ENCODE data around the gene NPAS3. TPM values are rescaled to one million over a fixed set of nuclear protein-coding genes. Genes with fewer than 3 reads are reported as not detected.

Gene NPAS3
- total RNA-seq, 4 donors from 2014 or later: 1.5 to 12.3 (median 3.4) TPM

DNA sequence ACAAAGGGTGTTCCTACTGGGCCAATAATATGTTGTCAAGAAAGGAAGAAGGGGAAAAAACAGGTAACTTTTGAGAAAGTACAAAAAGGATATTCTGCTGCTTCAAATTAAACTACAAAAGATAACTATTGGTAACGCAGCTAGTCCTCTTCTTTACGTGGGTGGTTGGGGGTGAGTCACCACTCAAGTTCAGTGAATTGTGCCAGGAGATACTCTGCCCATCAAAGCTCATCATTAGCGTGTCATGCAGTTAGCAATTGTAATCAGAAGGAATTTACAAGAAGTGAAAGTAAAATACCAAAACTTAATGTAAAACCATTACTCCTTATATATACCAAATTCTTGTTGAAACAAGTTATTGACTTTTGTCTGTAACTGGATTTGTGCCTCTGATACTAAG is 342.0 kb downstream of the NPAS3 start:
- Histone ChIP-seq H3K9me3 (no peaks in the 10 kb centered on the region), H3K27ac (no peak overlapping the region), H3K27me3 (no peaks in the 10 kb centered on the region), H3K4me1 (peaks cover 0 to 10% (median 0%) of the 10 kb centered on the region in 4 donors), H3K4me3 (no peak overlapping the region), H3K36me3 (no peaks in the 10 kb centered on the region)
- WGBS, 2 donors: 61 to 83% methylated on average over 3 of the region's 3 CpGs
- no peak for TF ChIP-seq EP300 (IDR thresholded peaks at IDR 0.05)
- TF ChIP-seq CTCF (IDR thresholded peaks at IDR 0.05): no peak
- TF ChIP-seq POLR2A (IDR thresholded peaks at IDR 0.05): no peak
- DNase-seq (ENCODE audit: low spot score in 2 of 2): no peak

DNA sequence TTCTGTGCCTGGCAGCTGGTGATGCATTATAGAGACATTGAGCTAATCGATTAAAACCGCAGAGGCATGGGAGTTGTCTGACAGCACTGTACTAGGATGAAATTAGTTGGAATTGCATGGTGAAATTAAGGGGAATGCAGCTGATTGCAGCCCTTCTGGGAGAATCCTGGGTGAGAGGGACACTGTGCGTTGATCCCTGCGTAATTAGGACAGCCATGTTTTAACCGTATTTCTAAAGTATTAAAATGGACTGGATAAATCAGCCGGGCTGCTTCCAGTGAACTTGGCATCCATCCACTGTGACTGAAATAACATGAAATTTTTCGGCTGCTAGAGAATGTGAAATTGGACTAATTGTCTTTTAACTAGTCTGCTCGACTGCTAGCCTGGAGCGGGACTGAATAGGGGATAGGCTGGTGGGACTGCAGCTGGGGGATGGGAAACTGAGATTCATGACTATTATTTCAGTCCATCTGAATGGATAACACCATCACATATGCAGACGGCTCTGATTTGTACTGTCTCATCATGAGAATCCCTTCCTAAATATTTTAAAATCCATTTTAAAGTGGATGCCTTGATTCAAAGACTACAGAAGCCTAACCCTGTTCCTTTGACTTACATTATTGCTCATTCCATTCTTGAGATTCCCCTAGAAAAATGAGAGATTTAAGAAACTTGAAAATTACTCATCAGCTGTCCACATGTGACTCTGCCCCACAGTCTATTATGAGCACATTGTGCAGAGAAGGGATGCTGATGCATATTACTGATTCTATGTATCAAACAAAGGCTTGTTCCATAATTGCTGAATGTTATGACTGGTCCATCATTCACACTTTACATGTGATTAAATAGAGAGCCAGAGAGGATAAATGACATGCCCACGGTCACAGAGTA is 343.9 kb downstream of the NPAS3 start:
- no peak overlapping the region for H3K4me3 ChIP-seq

GRCh38 chr14:33285902-33286700 is 347.4 kb downstream of the NPAS3 start:
- Histone ChIP-seq H3K4me1 (peaks cover 0 to 10% (median 0%) of the 10 kb centered on the region in 4 donors), H3K27ac (no peak overlapping the region), H3K4me3 (no peak overlapping the region), H3K36me3 (no peaks in the 10 kb centered on the region), H3K27me3 (no peaks in the 10 kb centered on the region), H3K9me3 (no peaks in the 10 kb centered on the region)
- no peak for DNase-seq (ENCODE audit: low spot score in 2 of 2)
- 62 to 67% methylated on average over 5 of the region's 5 CpGs for WGBS, 2 donors
- TF ChIP-seq EP300 (IDR thresholded peaks at IDR 0.05) (no peak), CTCF (IDR thresholded peaks at IDR 0.05) (no peak), POLR2A (IDR thresholded peaks at IDR 0.05) (no peak)

More for the DNA sequence above, 343.9 kb downstream of the NPAS3 start:
- no peak overlapping the region for H3K27ac ChIP-seq
- no peaks in the 10 kb centered on the region for H3K9me3 ChIP-seq
- peaks cover 0 to 10% (median 0%) of the 10 kb centered on the region in 4 donors for H3K4me1 ChIP-seq
- TF ChIP-seq EP300 (IDR thresholded peaks at IDR 0.05) (no peak), CTCF (IDR thresholded peaks at IDR 0.05) (no peak), POLR2A (IDR thresholded peaks at IDR 0.05) (no peak)
- H3K27me3 ChIP-seq: no peaks in the 10 kb centered on the region
- H3K36me3 ChIP-seq: no peaks in the 10 kb centered on the region
- WGBS, 2 donors: 38 to 49% methylated on average over 11 of the region's 11 CpGs
- DNase-seq (ENCODE audit: low spot score in 2 of 2): no peak

DNA sequence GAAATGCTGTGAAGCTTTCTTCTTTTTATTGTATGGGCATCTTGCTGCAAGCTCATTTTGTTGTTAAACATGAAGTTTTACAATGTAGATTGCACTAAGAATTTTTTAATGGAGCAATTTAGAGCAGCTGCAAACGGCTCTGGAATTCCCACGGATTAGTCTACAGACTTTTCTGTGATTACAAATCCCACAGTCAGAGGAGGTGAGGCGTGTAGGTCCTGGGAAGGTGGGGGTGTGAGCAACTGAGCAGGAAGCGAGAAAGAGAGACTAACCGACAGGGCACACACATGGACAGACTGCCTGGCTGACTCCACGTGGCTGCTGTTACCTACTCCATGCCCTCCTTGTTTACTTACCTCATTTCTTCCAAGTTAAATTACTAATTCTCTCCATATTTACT is 348.5 kb downstream of the NPAS3 start:
- no peaks in the 10 kb centered on the region for H3K9me3 ChIP-seq
- peaks cover 0 to 8% (median 0%) of the 10 kb centered on the region in 4 donors for H3K4me1 ChIP-seq
- TF ChIP-seq EP300 (IDR thresholded peaks at IDR 0.05) (no peak), POLR2A (IDR thresholded peaks at IDR 0.05) (no peak), CTCF (IDR thresholded peaks at IDR 0.05) (no peak)
- no peak overlapping the region for H3K4me3 ChIP-seq
- WGBS, 2 donors: 60 to 63% methylated on average over 6 of the region's 6 CpGs
- DNase-seq (ENCODE audit: low spot score in 2 of 2): no peak
- H3K27me3 ChIP-seq: no peaks in the 10 kb centered on the region
- H3K27ac ChIP-seq: no peak overlapping the region
- no peaks in the 10 kb centered on the region for H3K36me3 ChIP-seq

DNA sequence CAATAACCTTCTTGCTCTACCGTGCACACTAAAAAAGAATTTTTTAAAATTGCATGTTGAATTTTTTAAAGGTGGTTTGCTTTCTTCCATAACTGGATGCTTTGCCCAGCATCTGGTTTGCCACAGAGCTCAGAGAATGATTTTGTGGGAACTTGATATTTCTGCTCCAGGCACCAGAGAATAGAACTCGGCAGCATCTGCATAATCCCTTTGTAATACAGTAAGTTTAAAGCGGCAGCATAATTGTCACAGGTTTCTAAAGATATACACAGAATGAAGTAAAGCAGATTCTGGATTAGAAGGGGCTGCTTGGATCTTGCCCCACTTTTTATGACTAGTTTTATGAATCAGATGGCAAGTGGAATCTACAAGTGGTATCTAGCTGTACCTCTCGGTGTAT is 352.0 kb downstream of the NPAS3 start:
- Histone ChIP-seq H3K36me3 (no peaks in the 10 kb centered on the region), H3K4me3 (no peak overlapping the region), H3K27me3 (no peaks in the 10 kb centered on the region), H3K9me3 (no peaks in the 10 kb centered on the region), H3K27ac (no peak overlapping the region), H3K4me1 (no peaks in the 10 kb centered on the region)
- TF ChIP-seq POLR2A (IDR thresholded peaks at IDR 0.05) (no peak), CTCF (IDR thresholded peaks at IDR 0.05) (no peak), EP300 (IDR thresholded peaks at IDR 0.05) (no peak)
- DNase-seq (ENCODE audit: low spot score in 2 of 2): no peak
- 63 to 67% methylated on average over 4 of the region's 4 CpGs for WGBS, 2 donors

Measured in tibial nerve (tissue), 4 donors.